Choroid plexus epithelial cell (primary cell): Measurements from ENCODE around the gene PNPLA2.

Source experiments
- DNase-seq: peaks from one replicate; pipeline ENCODE4 v3.0.0-alpha.2; 2010; ENCODE audit warnings: low read depth
- H3K4me3 ChIP-seq: 2 replicates; pipeline ENCODE4 v1.5.1; 2011; ENCODE audit warnings: low read depth, mild to moderate bottlenecking, control low read depth, low read length, moderate library complexity
- TF ChIP-seq, protein P1 (sequence below): conservative IDR thresholded peaks from 2 replicates; pipeline ENCODE4 v1.5.1; 2011; ENCODE audit warnings: low read depth, mild to moderate bottlenecking, control low read depth, inconsistent platforms, low read length, moderate library complexity

PNPLA2 gene

GRCh38 chr11:870127-870413 lies 51.4 kb downstream of the PNPLA2 start:
- no peak for DNase-seq
- TF ChIP-seq, protein P1, sequence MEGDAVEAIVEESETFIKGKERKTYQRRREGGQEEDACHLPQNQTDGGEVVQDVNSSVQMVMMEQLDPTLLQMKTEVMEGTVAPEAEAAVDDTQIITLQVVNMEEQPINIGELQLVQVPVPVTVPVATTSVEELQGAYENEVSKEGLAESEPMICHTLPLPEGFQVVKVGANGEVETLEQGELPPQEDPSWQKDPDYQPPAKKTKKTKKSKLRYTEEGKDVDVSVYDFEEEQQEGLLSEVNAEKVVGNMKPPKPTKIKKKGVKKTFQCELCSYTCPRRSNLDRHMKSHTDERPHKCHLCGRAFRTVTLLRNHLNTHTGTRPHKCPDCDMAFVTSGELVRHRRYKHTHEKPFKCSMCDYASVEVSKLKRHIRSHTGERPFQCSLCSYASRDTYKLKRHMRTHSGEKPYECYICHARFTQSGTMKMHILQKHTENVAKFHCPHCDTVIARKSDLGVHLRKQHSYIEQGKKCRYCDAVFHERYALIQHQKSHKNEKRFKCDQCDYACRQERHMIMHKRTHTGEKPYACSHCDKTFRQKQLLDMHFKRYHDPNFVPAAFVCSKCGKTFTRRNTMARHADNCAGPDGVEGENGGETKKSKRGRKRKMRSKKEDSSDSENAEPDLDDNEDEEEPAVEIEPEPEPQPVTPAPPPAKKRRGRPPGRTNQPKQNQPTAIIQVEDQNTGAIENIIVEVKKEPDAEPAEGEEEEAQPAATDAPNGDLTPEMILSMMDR: peak; percentile 38

DNA sequence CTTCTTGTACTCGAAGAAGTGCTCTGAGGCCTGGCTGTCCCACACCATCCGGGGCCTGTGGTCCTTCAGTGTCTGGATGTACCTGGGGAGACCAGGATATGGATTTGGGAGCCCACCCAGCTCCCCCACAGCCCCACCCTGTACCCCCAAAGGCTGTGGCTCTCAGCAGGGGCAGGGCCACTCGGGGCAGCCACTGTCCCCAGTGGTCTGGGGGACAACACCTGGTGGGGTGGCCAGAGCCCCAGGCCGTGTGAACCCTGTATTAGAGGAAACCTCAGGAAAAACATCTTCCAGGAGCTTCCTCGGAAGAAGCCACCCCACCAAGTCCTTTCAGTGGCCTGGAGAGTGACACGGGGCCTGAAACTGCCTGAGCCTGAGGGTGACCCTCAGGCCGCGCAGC lies 51.7 kb downstream of the PNPLA2 start:
- DNase-seq: no peak
- TF ChIP-seq, protein P1: no peak
- H3K4me3 ChIP-seq: no peak overlapping the region

More at GRCh38 chr11:870127-870413, 51.4 kb downstream of the PNPLA2 start:
- no peak overlapping the region for H3K4me3 ChIP-seq

DNA sequence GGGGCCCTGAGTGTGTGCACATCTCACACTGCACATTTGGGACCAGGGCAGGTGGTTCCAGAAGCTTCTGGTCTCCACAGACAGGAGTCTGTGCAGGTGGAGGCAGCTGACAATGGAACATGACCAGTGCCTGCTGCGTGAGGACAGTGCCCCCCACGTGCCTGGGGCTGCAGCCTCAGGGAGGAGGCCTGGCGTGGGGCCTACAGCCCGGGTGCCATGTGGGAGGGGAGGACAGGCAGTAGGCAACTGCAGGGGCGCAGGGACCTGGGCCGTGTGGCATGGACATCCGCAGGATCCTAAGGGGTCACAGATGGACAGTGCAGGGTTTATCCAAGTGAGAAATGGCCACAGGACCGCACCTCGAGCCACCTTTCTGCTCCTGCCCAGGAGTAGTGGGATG lies 52.8 kb downstream of the PNPLA2 start:
- TF ChIP-seq, protein P1: no peak
- DNase-seq: no peak
- no peak overlapping the region for H3K4me3 ChIP-seq

GRCh38 chr11:872799-873198 lies 54.1 kb downstream of the PNPLA2 start:
- TF ChIP-seq, protein P1: no peak
- no peak overlapping the region for H3K4me3 ChIP-seq
- DNase-seq: no peak

DNA sequence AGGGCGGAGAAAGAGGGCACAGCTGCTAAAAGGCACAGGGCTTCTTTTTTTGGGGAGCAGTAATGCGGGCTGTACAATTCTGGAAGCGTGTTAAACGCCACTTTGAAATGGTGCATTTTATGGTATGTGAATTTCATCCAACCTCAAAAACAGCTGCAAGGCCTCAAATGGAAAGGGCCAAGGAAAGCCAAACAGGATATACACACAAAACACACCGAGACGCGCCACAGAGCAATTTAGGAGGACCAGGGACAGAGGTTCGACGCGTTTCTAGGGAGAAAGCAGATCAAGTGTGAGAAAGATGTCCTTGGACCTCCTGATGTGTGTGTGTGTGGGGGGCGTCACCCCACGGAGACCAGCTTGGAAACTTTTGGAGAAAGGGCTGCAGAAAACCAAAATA lies 55.0 kb downstream of the PNPLA2 start:
- no peak overlapping the region for H3K4me3 ChIP-seq
- DNase-seq: no peak
- TF ChIP-seq, protein P1: no peak
